Astrocyte of the cerebellum (primary cell): Measurements from ENCODE around the gene LHPP.
"Not testable (repeated sequence)": the region's sequence is repeated elsewhere in the genome, so short reads cannot be mapped to it uniquely, and the experiment has no call there.

ENCODE experiments used
- DNase-seq: peaks from one replicate; pipeline ENCODE4 v3.0.0-alpha.2; 2011; ENCODE audit warnings: low read depth
- H3K4me3 ChIP-seq: 2 replicates; pipeline ENCODE4 v1.5.1; 2011; ENCODE audit warnings: mild to moderate bottlenecking, low read depth, low read length, moderate library complexity
- CTCF ChIP-seq: IDR thresholded peaks from 2 replicates; pipeline ENCODE4 v1.5.1; 2012; ENCODE audit warnings: low read length, low read depth, moderate library complexity, mild to moderate bottlenecking; ENCODE audit errors: missing control alignments
- in situ Hi-C: cut with HindIII; loops from 2 replicates; pipeline ENCODE4 v1.10.0; 2017; ENCODE audit warnings: low sequenced_read_pairs

Gene LHPP

GRCh38 chr10:124543971-124544370, 82.3 kb downstream of the LHPP start:
- no peak for DNase-seq
- in situ Hi-C loops: no loop called here
- H3K4me3 ChIP-seq: no peak overlapping the region
- TF ChIP-seq CTCF: no peak

- in situ Hi-C loops: no loop called here
- TF ChIP-seq CTCF: no peak
- no peak for DNase-seq
- no peak overlapping the region for H3K4me3 ChIP-seq
These were observed 83.1 kb downstream of the LHPP start for GRCh38 chr10:124544711-124545110.

- in situ Hi-C loops: no loop called here
- DNase-seq: no peak
- H3K4me3 ChIP-seq: no peak overlapping the region
- TF ChIP-seq CTCF: no peak
These were observed 83.9 kb downstream of the LHPP start for GRCh38 chr10:124545351-124546054.

GRCh38 chr10:124546055-124546369, 84.4 kb downstream of the LHPP start:
- DNase-seq: no peak
- in situ Hi-C loops: no loop called here
- no peak overlapping the region for H3K4me3 ChIP-seq
- TF ChIP-seq CTCF: no peak

- H3K4me3 ChIP-seq: no peak overlapping the region
- no peak for DNase-seq
- TF ChIP-seq CTCF: no peak
- in situ Hi-C loops: no loop called here
These were observed 85.5 kb downstream of the LHPP start for GRCh38 chr10:124546957-124547646.

GRCh38 chr10:124547647-124548168, 86.1 kb downstream of the LHPP start:
- no peak overlapping the region for H3K4me3 ChIP-seq
- in situ Hi-C loops: no loop called here
- DNase-seq: no peak
- TF ChIP-seq CTCF: no peak

- in situ Hi-C loops, DNase-seq, H3K4me3 ChIP-seq: not testable (repeated sequence)
These were observed 87.5 kb downstream of the LHPP start for GRCh38 chr10:124549171-124549570.
